C4-2B (cell line): Measurements from ENCODE around the gene SLC25A5.

Experiments
- CTCF ChIP-seq: fragments of 450-650 bp; conservative IDR thresholded peaks from 2 replicates; pipeline ENCODE4 v1.5.1; 2017; ENCODE audit warnings: mild to moderate bottlenecking
- ZFX ChIP-seq: fragments of 450-650 bp; IDR thresholded peaks from 2 replicates; pipeline ENCODE4 v1.6.1; 2017

- TF ChIP-seq CTCF: no peak
- TF ChIP-seq ZFX: no peak
Observed at GRCh38 chrX:119465555-119465954, 2.7 kb upstream of the SLC25A5 start.
